Kasumi-1 (cell line): Measurements from ENCODE around the gene PSMD12.
"Not testable (repeated sequence)": the region's sequence is repeated elsewhere in the genome, so short reads cannot be mapped to it uniquely, and the experiment has no call there.

ENCODE experiments used
- DNase-seq, 2 experiments: peaks; one replicate each; lab custom pipeline; 2025; lab: John Stamatoyannopoulos, UW

Gene PSMD12

DNA sequence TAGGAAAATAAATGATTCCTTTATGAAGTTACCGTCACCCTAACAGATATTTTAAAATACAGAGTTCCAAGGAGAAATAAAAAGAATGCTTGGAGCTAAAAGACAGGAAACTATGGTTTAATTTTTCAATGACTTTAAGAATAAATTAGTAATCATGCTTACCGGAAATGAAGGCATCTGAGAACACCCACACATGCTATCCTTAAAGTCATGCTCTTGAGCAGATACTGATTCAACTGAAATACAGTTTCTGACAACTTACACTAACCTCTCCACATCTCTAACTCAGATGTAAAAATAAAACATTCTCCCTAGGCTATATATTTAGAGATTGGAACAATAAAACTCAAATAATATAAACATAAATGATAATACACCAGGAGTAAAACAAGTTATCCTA lies 7.8 kb downstream of the PSMD12 start:
- no peak for DNase-seq

DNA sequence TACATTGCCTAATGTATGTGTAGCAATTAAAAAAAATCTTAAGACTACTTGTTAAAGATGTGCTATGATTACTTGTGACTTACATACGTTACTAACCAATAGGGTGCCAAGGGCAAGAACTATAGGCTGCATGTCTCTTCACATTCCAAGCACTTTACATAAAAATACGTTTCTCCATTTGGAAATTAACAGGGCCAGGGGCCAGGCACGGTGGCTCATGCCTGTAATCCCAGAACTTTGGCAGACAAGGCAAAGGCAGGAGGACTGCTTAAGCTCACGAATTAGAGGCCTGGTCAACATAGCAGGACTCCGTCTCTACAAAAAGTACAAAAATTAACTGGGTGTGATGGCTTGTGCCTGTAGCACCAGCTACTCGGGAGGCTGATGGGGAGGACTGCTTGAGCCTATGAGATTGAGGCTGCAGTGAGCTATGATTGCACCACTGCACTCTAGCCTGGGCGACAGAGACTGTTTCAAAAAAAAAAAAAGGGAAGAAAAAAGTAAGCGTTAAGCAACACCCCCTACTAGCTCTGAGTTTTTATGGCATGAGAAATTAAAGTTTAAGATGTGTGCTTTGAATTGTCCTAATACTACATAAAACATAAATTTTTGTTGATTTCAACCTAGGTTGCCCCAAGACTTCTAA lies 12.3 kb downstream of the PSMD12 start:
- DNase-seq, result peak; percentile 38 to 64

DNA sequence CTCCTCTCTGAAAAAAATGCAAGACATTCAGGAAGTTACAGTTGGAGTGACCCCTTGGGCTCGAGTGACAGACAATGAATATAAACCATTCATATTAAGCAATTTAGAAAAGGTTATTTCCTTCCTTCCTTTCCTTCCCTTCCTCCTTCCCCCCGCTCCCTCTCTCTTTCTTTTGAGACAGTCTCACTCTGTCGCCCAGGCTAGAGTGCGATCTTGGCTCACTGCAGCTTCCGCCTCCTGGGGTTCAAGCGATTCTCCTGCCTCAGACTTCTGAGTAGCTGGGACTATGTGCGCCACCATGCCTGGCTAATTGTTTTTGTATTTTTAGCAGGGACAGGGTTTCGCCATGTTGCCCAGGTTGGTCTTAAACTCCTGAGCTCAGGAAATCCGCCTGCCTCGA lies 13.2 kb downstream of the PSMD12 start:
- no peak for DNase-seq

DNA sequence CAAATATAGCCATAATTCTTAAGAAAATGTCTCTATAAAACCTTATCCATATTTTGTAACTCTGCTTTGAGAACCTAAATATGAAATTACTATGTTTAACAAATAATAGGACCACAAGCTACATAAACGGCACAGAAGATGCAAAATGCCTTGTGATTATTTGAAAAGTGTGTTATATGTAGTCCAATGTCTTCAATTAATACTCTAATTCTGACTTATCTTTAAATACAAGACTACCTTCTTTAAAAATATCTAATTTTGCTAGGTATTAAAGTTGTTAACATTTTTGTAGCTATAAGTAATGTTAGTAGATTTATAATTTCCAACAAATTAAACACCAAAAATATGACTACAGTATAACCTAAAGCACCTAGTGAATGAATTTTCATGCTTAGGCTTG lies 17.0 kb downstream of the PSMD12 start:
- no peak for DNase-seq

DNA sequence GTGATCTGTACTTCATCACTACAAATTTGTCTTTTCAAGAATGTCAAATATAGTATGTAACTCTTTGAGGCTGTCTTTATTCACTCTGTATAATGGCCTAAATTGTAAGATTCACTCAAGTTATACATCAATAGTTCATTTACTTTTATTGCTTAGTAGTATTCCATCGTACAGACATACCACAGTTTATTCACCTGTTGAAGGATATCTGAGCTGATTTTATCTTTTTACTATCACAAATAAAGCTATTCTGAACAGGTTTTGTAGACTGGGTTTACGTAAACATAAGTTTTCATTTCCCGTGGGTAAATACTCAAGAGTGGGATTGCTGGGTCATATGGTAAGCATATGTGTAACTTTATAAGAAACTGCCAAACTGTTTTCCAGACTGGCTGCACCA lies 18.6 kb downstream of the PSMD12 start:
- no peak for DNase-seq

DNA sequence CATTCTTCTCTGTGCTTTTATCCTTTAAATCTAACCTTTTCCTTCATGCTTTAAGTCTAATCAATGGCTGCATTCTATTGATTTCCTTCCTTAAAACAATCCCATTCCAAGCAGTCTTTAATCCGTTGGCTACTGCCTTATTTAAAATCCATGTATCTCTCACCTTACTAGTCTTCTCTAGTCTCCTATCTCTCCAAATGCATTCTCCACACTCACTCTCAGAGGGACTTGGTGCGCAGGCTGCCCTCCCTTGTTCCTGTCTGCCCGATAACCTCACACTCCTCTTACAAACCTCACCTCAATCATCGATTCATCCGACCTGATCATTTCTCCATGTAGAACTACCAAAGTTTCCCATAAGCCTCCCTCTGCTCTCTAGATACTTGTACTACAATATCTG lies 23.1 kb downstream of the PSMD12 start:
- DNase-seq, result no peak

DNA sequence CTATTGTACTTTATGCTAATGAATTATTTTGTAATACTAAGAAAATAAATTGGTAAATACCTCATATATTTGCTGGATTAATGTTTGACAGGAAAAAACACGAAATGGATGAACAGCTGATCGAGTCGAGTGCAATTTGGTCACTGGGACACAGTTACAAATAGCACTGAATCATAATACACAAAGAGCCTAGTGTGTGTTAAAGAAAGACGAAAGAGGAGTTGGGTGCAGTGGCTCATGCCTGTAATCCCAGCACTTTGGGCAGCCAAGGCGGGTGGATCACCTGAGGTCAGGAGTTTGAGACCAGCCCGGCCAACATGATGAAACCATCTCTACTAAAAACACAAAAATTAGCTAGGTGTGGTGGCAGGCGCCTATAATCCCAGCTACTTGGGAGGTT lies 28.0 kb downstream of the PSMD12 start:
- DNase-seq, result not testable (repeated sequence)

DNA sequence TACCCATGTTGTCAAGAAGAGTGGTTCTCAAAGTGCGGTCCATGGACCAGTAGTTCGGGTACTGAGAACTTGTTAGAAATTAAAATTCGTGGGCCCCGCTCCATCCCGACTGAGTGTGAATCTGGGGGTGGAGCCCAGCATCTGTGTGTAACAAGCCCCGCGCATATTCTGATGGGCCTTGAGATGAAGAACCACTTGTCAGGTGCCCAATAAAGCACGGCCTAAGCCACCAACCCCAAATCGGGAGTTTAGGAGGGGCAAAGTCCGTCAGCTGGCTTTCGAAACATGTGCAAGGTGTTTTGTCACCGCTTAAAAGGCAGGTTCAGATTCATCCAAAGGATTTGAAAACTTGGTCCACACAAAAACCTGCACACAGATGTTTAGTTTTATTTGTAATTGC lies 29.5 kb downstream of the PSMD12 start:
- DNase-seq, result no peak

DNA sequence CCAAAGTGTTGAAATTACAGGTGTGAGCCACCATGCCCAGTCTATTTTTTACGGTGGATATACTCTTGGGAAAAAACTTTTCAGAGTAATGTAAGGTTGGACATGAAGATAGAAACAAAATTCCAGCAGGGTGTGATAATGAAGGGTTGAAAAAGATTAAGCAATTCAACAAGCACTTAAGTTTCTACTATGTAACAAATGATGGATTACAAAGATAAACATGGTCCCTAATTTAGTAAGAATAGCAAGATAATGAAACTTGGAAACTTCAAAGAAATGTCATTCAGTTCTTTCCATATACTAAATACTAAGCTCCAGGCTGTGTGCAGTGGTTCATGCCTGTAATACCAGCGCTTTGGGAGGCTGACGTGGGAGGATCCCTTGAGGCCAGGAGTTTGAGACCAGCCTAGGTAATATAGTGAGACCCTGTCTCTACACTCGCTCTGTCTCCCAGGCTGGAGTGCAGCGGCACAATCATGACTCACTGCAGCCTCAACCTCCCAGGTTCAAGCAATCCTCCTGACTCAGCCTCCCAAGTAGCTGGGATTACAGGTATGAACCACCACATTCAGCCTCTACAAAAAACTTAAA lies 31.0 kb downstream of the PSMD12 start:
- no peak for DNase-seq

DNA sequence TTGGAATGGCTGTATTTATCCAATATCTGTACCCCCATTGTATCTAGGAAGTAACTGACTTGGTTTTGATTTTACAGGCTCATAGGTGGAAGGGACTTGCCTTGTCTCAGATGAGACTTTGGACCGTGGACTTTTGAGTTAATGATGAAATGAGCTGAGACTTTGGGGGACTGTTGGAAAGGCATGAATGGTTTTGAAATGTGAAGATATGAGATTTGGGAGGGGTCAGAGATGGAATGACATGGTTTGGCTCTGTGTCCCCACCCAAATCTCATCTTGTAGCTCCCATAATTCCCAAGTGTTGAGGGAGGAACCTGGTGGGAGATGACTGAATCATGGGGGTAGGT lies 34.2 kb downstream of the PSMD12 start:
- DNase-seq, result not testable (repeated sequence)

DNA sequence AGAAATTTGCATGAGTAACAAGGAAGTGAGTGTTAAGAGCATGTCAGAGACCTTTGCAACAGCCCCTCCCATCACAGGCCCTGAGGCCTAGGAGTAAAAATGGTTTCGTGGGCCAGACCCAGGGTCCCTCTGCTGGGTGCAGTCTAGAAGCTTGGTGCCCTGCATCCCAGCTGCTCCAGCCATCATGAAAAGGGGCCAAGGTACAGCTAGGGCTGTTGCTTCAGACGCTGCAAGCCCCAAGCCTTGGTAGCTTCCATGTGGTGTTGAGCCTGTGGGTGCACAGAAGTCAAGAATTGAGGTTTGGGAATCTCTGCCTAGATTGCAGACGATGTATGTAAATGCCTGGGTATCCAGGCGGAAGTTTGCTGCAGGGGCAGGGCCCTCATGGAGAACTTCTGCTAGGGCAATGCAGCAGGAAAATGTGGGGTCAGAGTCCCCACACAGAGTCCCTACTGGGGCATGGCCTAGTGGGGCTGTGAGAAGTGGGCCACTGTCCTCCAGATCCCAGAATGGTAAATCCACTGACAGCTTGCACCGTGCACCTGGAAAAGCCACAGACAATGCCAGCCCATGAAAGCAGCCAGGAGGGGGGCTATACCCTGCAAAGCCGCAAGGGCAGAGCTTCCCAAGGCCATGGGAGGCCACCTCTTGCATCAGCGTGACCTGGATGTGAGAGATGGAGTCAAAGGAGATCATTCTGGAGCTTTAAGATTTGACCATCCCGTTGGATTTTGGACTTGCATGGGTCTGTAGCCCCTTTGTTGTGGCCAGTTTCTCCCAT lies 34.8 kb downstream of the PSMD12 start:
- DNase-seq, result not testable (repeated sequence)

DNA sequence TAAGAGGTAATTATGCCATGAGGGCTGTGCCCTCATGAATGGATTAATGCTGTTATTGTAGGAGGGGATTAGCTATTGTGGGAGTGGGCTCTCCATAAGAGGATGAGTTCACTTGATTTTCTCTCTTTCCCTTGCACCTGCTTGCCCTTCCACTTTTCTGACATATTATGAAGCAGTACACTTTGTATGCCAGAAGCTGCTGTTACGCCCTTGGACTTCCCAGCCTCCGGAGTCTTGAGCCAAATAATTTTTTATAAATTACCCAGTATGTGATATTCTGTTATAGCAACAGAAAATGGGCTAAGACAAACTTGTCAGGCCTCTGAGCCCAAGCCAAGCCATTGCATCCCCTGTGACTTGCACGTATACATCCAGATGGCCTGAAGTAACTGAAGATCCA lies 38.4 kb downstream of the PSMD12 start:
- DNase-seq, result no peak

DNA sequence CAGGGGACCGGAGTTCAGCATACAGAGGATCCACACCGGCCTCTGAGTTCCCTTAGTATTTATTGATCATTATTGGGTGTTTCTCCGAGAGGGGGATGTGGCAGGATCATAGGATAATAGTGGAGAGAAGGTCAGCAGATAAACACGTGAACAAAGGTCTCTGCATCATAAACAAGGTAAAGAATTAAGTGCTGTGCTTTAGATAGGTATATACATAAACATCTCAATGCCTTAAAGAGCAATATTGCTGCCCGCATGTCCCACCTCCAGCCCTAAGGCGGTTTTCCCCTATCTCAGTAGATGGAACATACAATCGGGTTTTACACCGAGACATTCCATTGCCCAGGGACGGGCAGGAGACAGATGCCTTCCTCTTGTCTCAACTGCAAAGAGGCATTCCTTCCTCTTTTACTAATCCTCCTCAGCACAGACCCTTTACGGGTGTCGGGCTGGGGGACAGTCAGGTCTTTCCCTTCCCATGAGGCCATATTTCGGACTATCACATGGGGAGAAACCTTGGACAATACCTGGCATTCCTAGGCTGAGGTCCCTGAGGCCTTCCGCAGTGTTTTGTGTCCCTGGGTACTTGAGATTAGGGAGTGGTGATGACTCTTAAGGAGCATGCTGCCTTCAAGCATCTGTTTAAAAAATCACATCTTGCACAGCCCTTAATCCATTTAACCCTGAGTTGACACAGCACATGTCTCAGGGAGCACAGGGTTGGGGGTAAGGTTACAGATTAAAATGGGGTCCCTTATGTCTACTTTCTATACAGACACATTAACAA lies 39.2 kb downstream of the PSMD12 start:
- not testable (repeated sequence) for DNase-seq

DNA sequence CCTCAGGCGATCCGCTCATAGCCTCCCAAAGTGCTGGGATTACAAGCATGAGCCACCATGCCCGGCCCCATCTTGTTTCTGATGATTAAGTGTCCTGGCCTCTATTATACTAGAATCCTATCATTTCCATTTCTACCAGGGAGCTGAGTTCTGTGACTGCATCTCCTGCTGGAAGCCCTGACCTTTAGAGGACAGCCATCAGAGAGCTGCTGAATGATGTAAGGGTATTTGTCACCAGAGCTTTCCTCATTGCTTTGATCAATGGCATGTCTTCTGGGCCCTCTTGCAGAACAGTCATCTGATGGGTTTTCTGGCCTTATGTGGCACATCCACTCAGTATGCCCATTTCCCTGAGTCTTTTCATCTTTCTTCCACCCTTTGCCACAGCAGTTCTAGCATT lies 39.9 kb downstream of the PSMD12 start:
- DNase-seq, result no peak

DNA sequence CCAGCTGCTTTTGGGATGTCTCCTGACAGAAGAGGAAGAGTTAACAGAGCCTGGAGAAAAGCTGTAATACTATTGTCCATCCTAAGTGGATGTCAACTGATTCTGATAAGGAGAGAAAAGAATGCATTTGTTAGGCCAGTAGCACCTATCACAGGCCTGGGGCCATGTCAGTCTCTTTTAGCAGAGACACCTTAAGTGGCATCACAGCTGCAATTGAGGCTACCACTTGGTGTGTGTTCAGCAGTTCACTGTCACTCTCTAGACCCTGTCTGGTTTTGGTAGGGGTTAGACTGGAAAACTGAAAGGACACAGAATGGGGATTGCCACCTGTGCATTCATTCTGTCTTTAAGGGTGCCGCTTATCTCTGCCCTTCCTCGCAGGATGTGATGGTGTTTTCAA lies 42.0 kb downstream of the PSMD12 start:
- no peak for DNase-seq

DNA sequence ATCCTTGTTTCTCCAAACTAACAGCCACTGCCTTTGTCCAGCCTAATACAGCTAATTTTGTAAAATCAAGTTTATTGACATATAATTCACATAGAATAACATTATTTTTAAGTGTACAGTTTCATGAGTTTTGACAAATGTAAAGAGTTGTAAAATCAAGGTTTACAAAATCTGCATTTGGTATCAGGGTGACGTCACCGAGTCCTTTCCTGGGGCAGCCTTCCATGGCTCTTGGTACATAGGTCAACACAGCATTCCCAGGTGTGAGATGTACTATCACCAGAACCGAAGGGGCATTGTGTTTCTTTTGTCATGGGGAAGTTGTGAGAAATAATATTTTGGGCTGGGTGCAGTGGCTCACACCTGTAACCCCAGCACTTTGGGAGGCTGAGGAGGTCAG lies 42.9 kb downstream of the PSMD12 start:
- DNase-seq, result no peak

DNA sequence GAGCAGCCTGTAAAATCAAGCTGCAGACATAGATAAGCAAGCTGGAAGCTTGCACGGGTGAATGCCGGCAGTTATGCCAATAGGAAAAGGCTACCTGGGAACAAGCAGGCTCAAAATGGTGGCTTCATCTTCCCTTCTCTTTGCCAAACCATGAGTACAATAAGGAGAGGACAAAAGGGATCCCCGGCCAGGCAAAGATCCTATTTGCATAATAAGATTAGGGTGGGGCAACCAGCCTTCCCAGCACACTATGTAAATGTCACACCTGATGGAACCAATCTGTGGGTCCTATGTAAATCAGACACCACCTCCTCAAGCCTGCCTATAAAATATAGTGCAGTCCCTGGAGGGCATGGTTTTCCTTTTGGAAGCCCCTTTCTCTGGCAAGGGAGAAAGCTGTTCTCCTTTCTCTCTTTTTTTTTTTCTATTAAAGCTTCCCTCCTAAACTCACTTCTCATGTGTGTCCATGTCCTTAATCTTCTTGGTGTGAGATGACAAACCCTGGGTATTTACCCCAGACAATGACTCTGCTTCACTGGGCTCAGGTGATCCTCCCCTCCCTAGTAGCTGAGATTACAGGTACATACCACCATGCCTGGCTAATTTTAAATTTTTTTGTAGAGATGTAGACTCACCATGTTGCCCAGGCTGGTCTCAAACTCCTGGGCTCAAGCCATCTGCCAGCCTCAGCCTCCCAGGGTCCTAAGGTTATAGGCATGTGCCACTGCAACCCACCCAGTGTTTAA lies 44.2 kb downstream of the PSMD12 start:
- DNase-seq, result no peak

DNA sequence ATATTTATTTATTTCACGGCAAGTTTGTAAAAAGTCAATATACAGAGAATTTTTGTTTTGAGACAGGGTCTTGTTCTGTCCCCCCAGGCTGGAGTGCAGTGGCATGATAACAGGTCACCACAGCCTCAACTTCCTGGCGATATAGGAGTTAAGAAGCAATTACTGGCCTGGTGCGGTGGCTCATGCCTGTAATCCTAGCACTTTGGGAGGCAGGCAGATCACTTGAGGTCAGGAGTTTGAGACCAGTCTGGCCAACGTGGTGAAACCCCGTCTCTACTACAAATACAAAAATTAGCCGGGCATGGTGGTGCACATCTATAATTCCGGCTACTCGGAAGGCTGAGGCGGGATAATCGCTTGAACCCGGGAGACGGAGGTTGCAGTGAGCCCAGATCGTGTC lies 44.9 kb downstream of the PSMD12 start:
- not testable (repeated sequence) for DNase-seq

DNA sequence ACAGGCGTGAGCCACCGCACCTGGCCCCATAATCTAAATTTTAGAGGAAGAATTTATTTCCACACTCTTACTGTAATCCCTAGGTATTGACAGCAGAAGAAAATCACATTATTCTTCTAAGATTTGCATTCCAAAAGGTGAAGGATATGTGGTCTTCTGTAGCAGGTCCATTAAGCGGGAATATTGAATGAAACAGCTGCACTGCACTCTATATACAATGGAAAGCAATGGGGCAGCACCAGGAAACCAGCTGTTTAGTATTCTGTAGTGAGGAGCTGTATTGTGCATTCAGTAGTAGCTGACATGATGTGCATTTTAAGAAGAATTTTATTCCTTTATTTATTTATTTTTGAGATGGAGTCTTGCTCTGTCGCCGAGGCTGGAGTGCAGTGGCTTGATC lies 49.6 kb downstream of the PSMD12 start:
- DNase-seq, result no peak

DNA sequence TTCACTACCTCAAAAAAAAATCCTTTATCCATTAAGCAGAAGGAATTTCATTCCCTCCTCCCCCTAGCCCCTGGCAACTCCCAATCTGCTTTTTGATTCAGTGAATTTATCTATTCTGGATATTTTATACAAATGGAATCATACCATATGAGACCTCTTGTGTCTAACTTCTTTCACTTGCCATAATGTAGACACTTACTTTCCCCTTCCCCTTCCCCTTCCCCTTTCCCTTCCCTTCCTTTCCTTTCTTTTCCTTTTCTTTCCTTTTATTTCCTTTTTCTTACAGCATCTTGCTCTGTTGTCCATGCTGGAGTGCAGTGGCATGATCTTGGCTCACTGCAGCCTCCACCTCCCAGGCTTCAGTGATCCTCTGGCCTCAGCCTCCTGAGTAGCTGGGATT lies 50.5 kb downstream of the PSMD12 start:
- no peak for DNase-seq

DNA sequence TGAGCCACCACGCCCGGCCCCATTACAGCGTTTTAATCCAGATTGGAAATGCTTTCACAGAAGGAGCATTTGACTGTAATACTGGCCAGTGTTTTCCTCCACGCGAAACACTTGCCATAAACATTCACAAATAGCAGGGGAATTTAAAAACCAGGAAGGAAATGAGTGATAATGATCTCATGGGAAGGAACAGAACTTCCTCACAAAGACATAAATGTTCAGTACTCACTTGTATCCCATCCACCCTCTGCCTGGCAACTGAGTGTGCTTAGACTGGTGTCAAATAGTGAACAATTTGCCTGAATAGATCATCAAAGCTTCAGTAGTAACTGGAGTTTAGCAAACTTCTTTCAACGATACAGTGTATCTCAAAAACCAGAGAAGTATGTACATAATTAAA lies 54.1 kb downstream of the PSMD12 start:
- peak; percentile 45 to 46 for DNase-seq

DNA sequence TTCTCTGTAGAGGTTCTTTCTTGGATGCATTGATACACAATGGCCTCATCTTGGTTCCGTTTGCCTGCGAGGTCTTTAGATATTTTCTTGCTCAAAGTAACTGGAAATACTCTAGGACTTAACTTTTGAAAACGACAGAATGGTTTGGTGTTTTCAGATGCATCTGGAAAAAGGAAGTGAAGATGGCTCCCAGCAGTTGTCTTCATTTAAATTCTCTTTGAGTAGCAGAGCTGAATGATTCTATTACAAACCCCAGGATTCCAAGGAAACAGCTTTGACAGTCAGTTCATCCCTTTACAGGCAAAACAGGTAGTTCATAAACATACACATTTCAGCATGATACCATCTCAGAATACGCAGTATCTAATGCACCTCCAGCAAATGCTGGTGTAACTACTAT lies 54.8 kb downstream of the PSMD12 start:
- DNase-seq, result no peak
